Omental fat pad (tissue), 4 donors: ENCODE results near the gene ZBBX. TPM values are rescaled to one million over a fixed set of nuclear protein-coding genes. Genes with fewer than 3 reads are reported as not detected.

Experiments used
- ATAC-seq: fragments of 150-250 bp; one replicate; pipeline ENCODE4 v1.9.1; 2016; ENCODE audit warnings: mild to moderate bottlenecking, moderate library complexity; ENCODE audit not compliant: low FRiP score
- DNase-seq: peaks from one replicate; pipeline ENCODE4 v3.0.0-alpha.2; 2019; ENCODE audit warnings: low spot score
- total RNA-seq, 4 donors: library from RNA; depleted of rRNA; stranded (reverse); fragments of >200 nt; gene quantifications; one replicate each; pipeline ENCODE4 v1.1.0, GENCODE V29; 2016
- TF ChIP-seq, protein P1 (sequence below), 3 donors: fragments of 450-650 bp; IDR thresholded peaks; one replicate each; pipeline ENCODE4 v1.5.1; 2016 to 2017; ENCODE audit warnings: antibody characterized with exemption in 3 of 3, mild to moderate bottlenecking in 3 of 3, moderate library complexity in 2 of 3

The ZBBX gene
- total RNA-seq, 4 donors from 2014 or later: not detected

DNA sequence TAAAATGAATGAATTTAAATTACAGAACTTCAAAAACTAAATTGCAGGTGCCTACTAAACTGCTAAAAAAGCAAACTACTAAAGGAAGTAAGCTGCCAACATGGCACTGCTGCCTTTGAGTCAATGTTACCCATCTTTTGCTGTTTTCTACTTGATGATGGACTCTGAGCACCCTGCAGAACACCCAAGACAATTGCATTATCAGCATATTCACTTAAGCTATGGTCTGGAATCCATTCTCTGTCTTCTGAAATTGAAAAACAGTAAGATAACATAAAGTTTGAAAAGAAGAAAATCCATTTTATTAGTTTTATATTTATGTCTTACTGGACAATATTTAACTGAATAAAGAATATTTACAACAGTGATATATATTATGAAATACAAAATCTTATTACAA is 91.4 kb downstream of the ZBBX start:
- DNase-seq (no peak), ATAC-seq (no peak)
- TF ChIP-seq, protein P1, sequence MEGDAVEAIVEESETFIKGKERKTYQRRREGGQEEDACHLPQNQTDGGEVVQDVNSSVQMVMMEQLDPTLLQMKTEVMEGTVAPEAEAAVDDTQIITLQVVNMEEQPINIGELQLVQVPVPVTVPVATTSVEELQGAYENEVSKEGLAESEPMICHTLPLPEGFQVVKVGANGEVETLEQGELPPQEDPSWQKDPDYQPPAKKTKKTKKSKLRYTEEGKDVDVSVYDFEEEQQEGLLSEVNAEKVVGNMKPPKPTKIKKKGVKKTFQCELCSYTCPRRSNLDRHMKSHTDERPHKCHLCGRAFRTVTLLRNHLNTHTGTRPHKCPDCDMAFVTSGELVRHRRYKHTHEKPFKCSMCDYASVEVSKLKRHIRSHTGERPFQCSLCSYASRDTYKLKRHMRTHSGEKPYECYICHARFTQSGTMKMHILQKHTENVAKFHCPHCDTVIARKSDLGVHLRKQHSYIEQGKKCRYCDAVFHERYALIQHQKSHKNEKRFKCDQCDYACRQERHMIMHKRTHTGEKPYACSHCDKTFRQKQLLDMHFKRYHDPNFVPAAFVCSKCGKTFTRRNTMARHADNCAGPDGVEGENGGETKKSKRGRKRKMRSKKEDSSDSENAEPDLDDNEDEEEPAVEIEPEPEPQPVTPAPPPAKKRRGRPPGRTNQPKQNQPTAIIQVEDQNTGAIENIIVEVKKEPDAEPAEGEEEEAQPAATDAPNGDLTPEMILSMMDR (IDR thresholded peaks at IDR 0.05): no peak

DNA sequence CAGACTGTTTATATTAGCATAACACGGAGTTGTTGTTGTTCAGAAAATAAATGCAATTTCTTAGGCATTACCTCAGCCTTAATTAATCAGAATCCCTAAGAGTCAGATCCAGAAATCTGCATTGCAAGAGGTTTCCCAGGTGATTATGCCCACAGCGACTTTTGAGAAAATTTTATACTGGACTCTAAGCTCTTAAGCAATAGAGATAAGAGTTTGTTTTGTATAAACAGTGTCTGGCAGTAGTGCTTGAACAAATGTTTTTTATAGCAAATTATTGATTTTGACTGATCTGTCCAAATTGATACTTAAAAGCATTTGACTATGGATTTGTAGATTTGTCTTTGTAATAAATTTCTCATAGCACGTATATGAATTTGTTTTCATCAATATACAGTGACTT is 92.8 kb downstream of the ZBBX start:
- ATAC-seq: no peak
- TF ChIP-seq, protein P1 (IDR thresholded peaks at IDR 0.05): no peak
- DNase-seq: no peak

DNA sequence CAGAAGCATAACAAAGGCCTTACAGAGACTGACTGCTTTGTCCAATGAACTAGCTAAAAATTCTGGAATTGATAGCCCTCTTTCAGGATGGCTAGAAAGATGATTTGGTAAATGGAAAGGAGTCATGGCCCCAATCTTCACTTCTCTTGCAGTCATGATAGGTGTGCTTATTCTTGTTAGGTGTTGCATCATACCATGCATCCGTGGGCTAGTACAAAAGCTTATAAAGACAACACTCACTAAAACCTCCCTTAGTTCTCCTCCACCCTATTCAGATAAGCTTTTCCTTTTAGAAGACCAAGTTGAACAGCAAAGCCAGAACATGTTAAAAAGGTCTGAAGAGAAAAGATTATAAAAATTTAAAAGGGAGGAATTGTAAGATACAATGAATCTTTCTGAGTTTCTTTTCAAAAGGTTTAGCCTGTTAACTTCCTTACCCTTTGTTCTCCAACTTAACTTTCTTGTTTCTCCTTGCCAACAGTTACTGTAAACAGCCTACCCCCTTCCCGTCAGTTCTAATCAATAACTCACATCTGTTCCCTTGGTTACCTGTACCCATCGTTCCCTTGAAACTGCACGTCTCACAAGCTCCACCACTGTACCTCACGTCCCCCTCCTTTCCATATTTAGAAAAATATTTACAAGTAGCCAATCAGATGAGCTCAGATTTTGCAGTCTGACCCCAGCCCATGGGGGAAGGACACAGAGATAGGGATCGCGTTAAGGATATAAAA is 105.8 kb downstream of the ZBBX start:
- DNase-seq (no peak), ATAC-seq (no peak)
- TF ChIP-seq, protein P1 (IDR thresholded peaks at IDR 0.05): no peak

DNA sequence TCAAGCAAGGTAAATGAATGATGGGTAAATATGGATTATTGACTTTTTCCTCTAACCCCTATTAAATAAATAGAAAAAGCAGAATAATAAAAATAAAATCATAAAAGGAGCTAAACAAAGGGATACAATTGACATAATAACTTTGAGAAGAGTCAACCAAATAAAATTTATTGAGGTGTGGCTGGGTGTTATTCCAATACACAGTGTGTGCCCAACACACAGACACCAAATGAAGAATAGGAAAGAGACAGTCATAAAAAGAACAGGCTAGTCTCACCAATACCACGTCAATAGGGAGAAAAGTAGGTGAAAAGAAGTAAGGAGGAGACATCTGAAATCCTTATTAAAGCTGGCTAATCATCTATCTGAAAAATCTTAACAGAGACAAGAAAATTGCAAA is 127.1 kb downstream of the ZBBX start:
- TF ChIP-seq, protein P1 (IDR thresholded peaks at IDR 0.05): no peak
- DNase-seq (no peak), ATAC-seq (no peak)

DNA sequence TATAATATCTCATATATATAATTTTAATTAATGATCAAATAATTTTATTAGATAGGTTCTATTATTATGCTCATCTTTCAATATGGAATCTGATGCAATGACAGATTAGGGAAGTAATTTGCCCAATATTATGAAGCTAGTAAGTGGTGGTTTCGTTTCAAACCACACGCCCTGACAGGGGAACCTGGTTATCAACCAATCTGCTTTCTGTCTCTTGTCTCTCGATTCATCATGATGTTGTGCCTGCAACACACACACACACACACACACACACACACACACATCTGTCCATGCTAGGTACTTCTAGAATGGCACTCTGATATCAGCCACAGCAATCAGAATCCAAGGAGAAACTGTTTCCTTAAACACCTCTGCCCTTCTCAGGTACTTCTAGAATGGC is 128.4 kb downstream of the ZBBX start:
- TF ChIP-seq, protein P1 (IDR thresholded peaks at IDR 0.05): no peak
- no peak for DNase-seq
- ATAC-seq: no peak

DNA sequence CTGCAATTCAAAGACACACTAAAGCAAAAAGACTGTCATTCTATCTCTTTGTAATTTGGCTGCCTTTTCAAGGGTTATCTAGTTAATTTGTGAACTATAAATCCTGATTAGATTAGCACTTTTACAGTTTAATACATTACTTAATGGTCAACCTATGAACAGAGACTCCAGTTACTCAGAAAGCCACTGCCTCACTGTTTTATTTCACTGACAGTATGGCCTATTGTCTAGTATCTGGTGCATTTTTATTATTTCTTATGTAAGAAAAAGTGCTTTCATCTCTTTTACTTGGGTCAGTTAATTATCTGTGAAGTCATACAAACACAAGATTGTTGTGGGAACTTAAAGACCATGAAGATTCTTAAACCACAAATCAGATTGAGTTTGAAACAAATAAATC is 133.8 kb downstream of the ZBBX start:
- no peak for DNase-seq
- ATAC-seq: no peak
- TF ChIP-seq, protein P1 (IDR thresholded peaks at IDR 0.05): no peak
